A549 (cell line): Measurements from ENCODE around the gene SKAP1.

Experiments used
- CBX8 ChIP-seq: fragments of 200-600 bp; sonication (generic); IDR thresholded peaks from 2 replicates; pipeline ENCODE4 v1.6.1; 2016
- EP300 ChIP-seq, 2 experiments: fragments of >200 bp; sonication (Bioruptor Twin); formaldehyde crosslinking; IDR thresholded peaks; 2 replicates in 1 of 2; 3 replicates in 1 of 2; pipeline ENCODE4 v1.6.1; 2016 to 2017
- HDAC2 ChIP-seq: fragments of 200-600 bp; sonication (generic); IDR thresholded peaks from 2 replicates; pipeline ENCODE4 v1.6.1; 2016
- JUNB ChIP-seq: fragments of >200 bp; sonication (Bioruptor Twin); formaldehyde crosslinking; IDR thresholded peaks from 2 replicates; pipeline ENCODE4 v1.6.1; 2016
- POLR2A ChIP-seq: IDR thresholded peaks from 2 replicates; pipeline ENCODE4 v1.6.1; 2012; ENCODE audit warnings: mild to moderate bottlenecking, low read length
- RNF2 ChIP-seq: fragments of 200-600 bp; sonication (generic); IDR thresholded peaks from 2 replicates; pipeline ENCODE4 v1.6.1; 2016; ENCODE audit warnings: low read depth, mild to moderate bottlenecking, antibody characterized with exemption, moderate library complexity, borderline replicate concordance
- TFCP2L1 ChIP-seq: fragments of 250-450 bp; sonication (Bioruptor Pico); IDR thresholded peaks from 2 replicates; pipeline ENCODE4 v1.5.0; 2021; ENCODE audit warnings: mild to moderate bottlenecking
- TF ChIP-seq, protein P1 (sequence below): fragments of >200 bp; sonication (Bioruptor Twin); formaldehyde crosslinking; IDR thresholded peaks from 3 replicates; pipeline ENCODE4 v1.5.1; 2016
- TF ChIP-seq, protein P2 (sequence below): IDR thresholded peaks from 2 replicates; pipeline ENCODE4 v1.6.1; 2012
- TF ChIP-seq, protein P3 (sequence below): IDR thresholded peaks from 2 replicates; pipeline ENCODE4 v1.6.1; 2012; ENCODE audit warnings: low read depth, borderline replicate concordance

DNA sequence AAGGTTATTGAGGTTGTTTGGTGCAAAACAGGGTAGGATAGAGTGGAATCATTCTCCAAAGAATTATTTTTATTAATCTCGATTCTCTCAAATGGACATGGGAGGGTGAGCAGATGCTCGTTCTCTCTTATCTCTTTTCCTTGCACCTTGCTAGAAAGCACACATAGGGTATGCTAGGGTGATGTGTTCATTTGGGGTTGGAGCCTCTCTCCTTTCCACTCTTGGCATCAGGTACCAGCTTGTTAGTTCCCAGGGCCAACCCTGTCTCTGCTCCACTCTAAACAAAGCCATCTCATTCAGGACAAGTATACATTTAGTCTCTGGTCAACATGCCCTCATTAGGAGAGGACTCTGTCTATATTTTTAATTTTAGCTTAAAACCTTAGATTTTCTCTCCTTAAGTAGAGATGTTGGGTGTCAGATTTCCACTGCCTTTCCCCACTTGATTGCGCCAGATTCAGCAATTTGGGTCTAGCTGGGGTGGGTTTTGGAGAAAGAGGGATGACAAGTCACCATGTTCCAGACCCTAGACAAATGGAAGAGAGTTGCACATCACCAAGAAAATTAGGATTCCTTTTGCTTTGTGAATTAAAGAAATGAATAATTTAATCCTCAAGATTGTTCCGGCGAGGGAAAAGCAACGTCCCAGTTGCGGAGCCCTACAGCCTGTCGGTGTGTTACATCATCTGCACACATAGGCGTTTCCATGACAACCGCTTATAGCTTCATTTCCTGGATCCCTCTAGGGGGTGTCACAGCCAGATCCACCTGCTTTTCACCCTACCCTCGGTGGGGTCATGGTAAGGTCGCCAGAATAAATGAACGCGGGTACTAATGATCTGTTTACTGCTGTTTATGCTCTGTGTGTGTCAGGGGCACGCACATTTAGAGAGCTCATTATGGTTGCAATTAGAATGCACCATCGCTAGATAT lies 280.9 kb downstream of the SKAP1 start:
- TF ChIP-seq JUNB = no peak
- TF ChIP-seq HDAC2 = no peak
- TF ChIP-seq POLR2A = no peak
- no peak for TF ChIP-seq TFCP2L1 (CRISPR knock-in tag)
- TF ChIP-seq, protein P1, sequence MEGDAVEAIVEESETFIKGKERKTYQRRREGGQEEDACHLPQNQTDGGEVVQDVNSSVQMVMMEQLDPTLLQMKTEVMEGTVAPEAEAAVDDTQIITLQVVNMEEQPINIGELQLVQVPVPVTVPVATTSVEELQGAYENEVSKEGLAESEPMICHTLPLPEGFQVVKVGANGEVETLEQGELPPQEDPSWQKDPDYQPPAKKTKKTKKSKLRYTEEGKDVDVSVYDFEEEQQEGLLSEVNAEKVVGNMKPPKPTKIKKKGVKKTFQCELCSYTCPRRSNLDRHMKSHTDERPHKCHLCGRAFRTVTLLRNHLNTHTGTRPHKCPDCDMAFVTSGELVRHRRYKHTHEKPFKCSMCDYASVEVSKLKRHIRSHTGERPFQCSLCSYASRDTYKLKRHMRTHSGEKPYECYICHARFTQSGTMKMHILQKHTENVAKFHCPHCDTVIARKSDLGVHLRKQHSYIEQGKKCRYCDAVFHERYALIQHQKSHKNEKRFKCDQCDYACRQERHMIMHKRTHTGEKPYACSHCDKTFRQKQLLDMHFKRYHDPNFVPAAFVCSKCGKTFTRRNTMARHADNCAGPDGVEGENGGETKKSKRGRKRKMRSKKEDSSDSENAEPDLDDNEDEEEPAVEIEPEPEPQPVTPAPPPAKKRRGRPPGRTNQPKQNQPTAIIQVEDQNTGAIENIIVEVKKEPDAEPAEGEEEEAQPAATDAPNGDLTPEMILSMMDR = no peak
- TF ChIP-seq CBX8 = no peak
- TF ChIP-seq EP300 (IDR thresholded peaks at IDR 0.05) = no peak
- no peak for TF ChIP-seq RNF2
- TF ChIP-seq, protein P2, sequence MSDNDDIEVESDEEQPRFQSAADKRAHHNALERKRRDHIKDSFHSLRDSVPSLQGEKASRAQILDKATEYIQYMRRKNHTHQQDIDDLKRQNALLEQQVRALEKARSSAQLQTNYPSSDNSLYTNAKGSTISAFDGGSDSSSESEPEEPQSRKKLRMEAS = no peak
- TF ChIP-seq, protein P3, sequence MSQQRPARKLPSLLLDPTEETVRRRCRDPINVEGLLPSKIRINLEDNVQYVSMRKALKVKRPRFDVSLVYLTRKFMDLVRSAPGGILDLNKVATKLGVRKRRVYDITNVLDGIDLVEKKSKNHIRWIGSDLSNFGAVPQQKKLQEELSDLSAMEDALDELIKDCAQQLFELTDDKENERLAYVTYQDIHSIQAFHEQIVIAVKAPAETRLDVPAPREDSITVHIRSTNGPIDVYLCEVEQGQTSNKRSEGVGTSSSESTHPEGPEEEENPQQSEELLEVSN = no peak
